ENCODE data around the gene LRIG1.

LRIG1 gene

GRCh38 chr3:66502245-66502874 lies 1.5 kb upstream of the LRIG1 start:
- no peak for DNase-seq

GRCh38 chr3:66501483-66502244 lies 842 bp upstream of the LRIG1 start:
- DNase-seq: no peak

GRCh38 chr3:66499881-66500575 lies 794 bp downstream of the LRIG1 start:
- no peak for DNase-seq

- DNase-seq: no peak
Measured at GRCh38 chr3:66498687-66499621, 1.9 kb downstream of the LRIG1 start.

- DNase-seq: no peak
Measured at GRCh38 chr3:66497985-66498671, 2.7 kb downstream of the LRIG1 start.

- DNase-seq: no peak
Measured at GRCh38 chr3:66497288-66497984, 3.4 kb downstream of the LRIG1 start.

GRCh38 chr3:66496746-66497145 lies 4.1 kb downstream of the LRIG1 start:
- no peak for DNase-seq

GRCh38 chr3:66496301-66496700 lies 4.5 kb downstream of the LRIG1 start:
- no peak for DNase-seq

GRCh38 chr3:66495668-66496045 lies 5.2 kb downstream of the LRIG1 start:
- no peak for DNase-seq

GRCh38 chr3:66494959-66495667 lies 5.7 kb downstream of the LRIG1 start:
- DNase-seq: no peak

- no peak for DNase-seq
Measured at GRCh38 chr3:66493458-66494099, 7.2 kb downstream of the LRIG1 start.

- no peak for DNase-seq
Measured at GRCh38 chr3:66492672-66493071, 8.2 kb downstream of the LRIG1 start.

- DNase-seq: no peak
Measured at GRCh38 chr3:66492071-66492470, 8.8 kb downstream of the LRIG1 start.

GRCh38 chr3:66490984-66491383 lies 9.8 kb downstream of the LRIG1 start:
- DNase-seq: no peak

- no peak for DNase-seq
Measured at GRCh38 chr3:66490214-66490613, 10.6 kb downstream of the LRIG1 start.

GRCh38 chr3:66489581-66489980 lies 11.2 kb downstream of the LRIG1 start:
- no peak for DNase-seq

GRCh38 chr3:66489115-66489514 lies 11.7 kb downstream of the LRIG1 start:
- DNase-seq: no peak

GRCh38 chr3:66488492-66488891 lies 12.3 kb downstream of the LRIG1 start:
- DNase-seq: no peak

- no peak for DNase-seq
Measured at GRCh38 chr3:66487465-66487864, 13.4 kb downstream of the LRIG1 start.

- no peak for DNase-seq
Measured at GRCh38 chr3:66486646-66487045, 14.2 kb downstream of the LRIG1 start.

- no peak for DNase-seq
Measured at GRCh38 chr3:66486202-66486601, 14.6 kb downstream of the LRIG1 start.
